H1 (cell line): Measurements from ENCODE around the gene RAMP2. TPM values are rescaled to one million over a fixed set of nuclear protein-coding genes. Genes with fewer than 3 reads are reported as not detected.

ENCODE experiments used
- CTCF ChIA-PET: fragments of 300-600 bp; sonication (Branson Sonifier 250); formaldehyde crosslinking; loops from one replicate; lab custom pipeline; 2021; ENCODE audit not compliant: partially characterized antibody; lab: Charles Lee
- POLR2A ChIA-PET: fragments of 300-600 bp; sonication (Branson Sonifier 250); formaldehyde crosslinking; loops from one replicate; lab custom pipeline; 2021; ENCODE audit warnings: inconsistent platforms; ENCODE audit not compliant: partially characterized antibody; lab: Charles Lee
- DNase-seq, 2 experiments: peaks; one replicate each; pipeline versions ENCODE4 v3.0.0 to v3.0.0-alpha.2; 2010 to 2022; ENCODE audit warnings: low spot score in 2 of 2, low read depth in 1 of 2, mixed read lengths in 1 of 2
- FAIRE-seq: peaks from 2 replicates; lab custom pipeline; 2011; peaks lifted over from hg19 to GRCh38; lab: Jason Lieb, UNC
- H2AFZ ChIP-seq: 2 replicates; pipeline ENCODE4 v1.8.1; 2012; ENCODE audit warnings: low read length, inconsistent platforms
- H2AK5ac ChIP-seq: 2 replicates; pipeline ENCODE4 v1.6.1; 2013; ENCODE audit warnings: low read depth, low read length
- H2BK120ac ChIP-seq: replicated peaks from 2 replicates; pipeline ENCODE3; 2013; ENCODE audit warnings: low read depth, low read length, inconsistent platforms
- H2BK12ac ChIP-seq: 2 replicates; pipeline ENCODE4 v1.6.1; 2013; ENCODE audit warnings: low read depth, low read length
- H2BK15ac ChIP-seq: 2 replicates; pipeline ENCODE4 v1.6.1; 2013; ENCODE audit warnings: low read length
- H2BK20ac ChIP-seq: 2 replicates; pipeline ENCODE4 v1.6.1; 2013; ENCODE audit warnings: low read length
- H2BK5ac ChIP-seq: 2 replicates; pipeline ENCODE4 v1.6.1; 2013; ENCODE audit warnings: low read depth, low read length
- H3K14ac ChIP-seq: 2 replicates; pipeline ENCODE4 v1.6.1; 2013; ENCODE audit warnings: inconsistent platforms; ENCODE audit not compliant: insufficient read length
- H3K18ac ChIP-seq: 2 replicates; pipeline ENCODE4 v1.6.1; 2013; ENCODE audit warnings: low read length; ENCODE audit errors: extremely low read depth
- H3K23ac ChIP-seq: 2 replicates; pipeline ENCODE4 v1.6.1; 2013; ENCODE audit warnings: inconsistent platforms; ENCODE audit not compliant: insufficient read length
- H3K23me2 ChIP-seq: 2 replicates; pipeline ENCODE4 v1.6.1; 2013; ENCODE audit warnings: low read depth, low read length
- H3K27ac ChIP-seq: 2 replicates; pipeline ENCODE4 v1.6.1; 2011; ENCODE audit warnings: low read depth, low read length, inconsistent platforms
- H3K27me3 ChIP-seq, 4 experiments: replicated peaks in 1 of 4; 1 replicate in 1 of 4; 2 replicates in 3 of 4; pipeline versions ENCODE4 v1.6.1 to v1.8.1; 2011 to 2013; ENCODE audit warnings: low read length in 3 of 4, mild to moderate bottlenecking in 3 of 4, inconsistent platforms in 2 of 4, mixed read lengths in 2 of 4, moderate library complexity in 1 of 4; ENCODE audit not compliant: control insufficient read depth in 3 of 4, insufficient read depth in 3 of 4; ENCODE audit errors: extremely low read depth in 1 of 4
- H3K36me3 ChIP-seq, 4 experiments: 2 replicates each; pipeline versions ENCODE4 v1.6.1 to v1.8.1; 2011 to 2013; ENCODE audit warnings: mild to moderate bottlenecking in 4 of 4, low read length in 3 of 4, moderate library complexity in 2 of 4, control low read depth in 1 of 4, inconsistent platforms in 1 of 4; ENCODE audit not compliant: insufficient read depth in 4 of 4, control insufficient read depth in 2 of 4
- H3K4ac ChIP-seq: replicated peaks from 2 replicates; pipeline ENCODE3; 2013; ENCODE audit warnings: low read length, low read depth, mixed read lengths, inconsistent platforms; ENCODE audit not compliant: insufficient read length
- H3K4me1 ChIP-seq, 4 experiments: replicated peaks in 1 of 4; 1 replicate in 1 of 4; 2 replicates in 3 of 4; pipeline versions ENCODE4 v1.6.1 to v1.8.1; 2011 to 2013; ENCODE audit warnings: low read length in 3 of 4, inconsistent platforms in 2 of 4, mixed read lengths in 1 of 4; ENCODE audit not compliant: insufficient read depth in 4 of 4, control insufficient read depth in 3 of 4
- H3K4me2 ChIP-seq, 2 experiments: 2 replicates each; pipeline versions ENCODE4 v1.6.1 to v1.8.1; 2011 to 2013; ENCODE audit warnings: low read depth in 2 of 2, low read length in 2 of 2, control low read depth in 1 of 2, inconsistent platforms in 1 of 2, mild to moderate bottlenecking in 1 of 2; ENCODE audit not compliant: insufficient read depth in 1 of 2
- H3K4me3 ChIP-seq, 4 experiments: fragments of 200-600, 300-600 bp in 1 of 4; sonication (generic), shearing (Covaris generic), sonication (Bioruptor Twin) in 1 of 4; 2 replicates each; pipeline versions ENCODE4 v1.5.1 to v1.8.1; 2011 to 2016; ENCODE audit warnings: low read length in 4 of 4, low read depth in 3 of 4, control low read depth in 2 of 4, inconsistent platforms in 2 of 4, mild to moderate bottlenecking in 2 of 4, mixed read lengths in 1 of 4, moderate library complexity in 1 of 4; ENCODE audit not compliant: insufficient read depth in 2 of 4; ENCODE audit errors: extremely low read depth in 1 of 4
- H3K56ac ChIP-seq: replicated peaks from 2 replicates; pipeline ENCODE3; 2013; ENCODE audit warnings: low read depth, mild to moderate bottlenecking, mixed read lengths, low read length, inconsistent platforms; ENCODE audit not compliant: insufficient read length
- H3K79me1 ChIP-seq: 2 replicates; pipeline ENCODE4 v1.6.1; 2013; ENCODE audit warnings: low read depth, low read length, control low read depth
- H3K79me2 ChIP-seq, 2 experiments: 2 replicates each; pipeline versions ENCODE4 v1.6.1 to v1.8.1; 2012 to 2013; ENCODE audit warnings: low read length in 2 of 2, mild to moderate bottlenecking in 2 of 2, inconsistent platforms in 1 of 2; ENCODE audit not compliant: insufficient read depth in 2 of 2, control insufficient read depth in 1 of 2
- H3K9ac ChIP-seq, 4 experiments: replicated peaks in 1 of 4; 1 replicate in 1 of 4; 2 replicates in 3 of 4; pipeline versions ENCODE4 v1.6.1 to v1.8.1; 2011 to 2013; ENCODE audit warnings: low read depth in 3 of 4, low read length in 3 of 4, control low read depth in 2 of 4, mild to moderate bottlenecking in 2 of 4, moderate library complexity in 2 of 4, inconsistent platforms in 1 of 4; ENCODE audit errors: extremely low read depth in 1 of 4
- H3K9me3 ChIP-seq, 2 experiments: 2 replicates each; pipeline versions ENCODE4 v1.6.1 to v1.8.1; 2012 to 2013; ENCODE audit warnings: mild to moderate bottlenecking in 2 of 2, moderate library complexity in 2 of 2, control low read depth in 1 of 2, inconsistent platforms in 1 of 2, low read depth in 1 of 2, low read length in 1 of 2, mixed read lengths in 1 of 2; ENCODE audit not compliant: insufficient read depth in 2 of 2
- H4K20me1 ChIP-seq, 2 experiments: replicated peaks in 1 of 2; 2 replicates each; pipeline versions ENCODE3 to v1.8.1; 2011 to 2013; ENCODE audit warnings: inconsistent platforms in 2 of 2, low read length in 2 of 2, mild to moderate bottlenecking in 1 of 2; ENCODE audit not compliant: insufficient read depth in 2 of 2, control insufficient read depth in 1 of 2
- H4K5ac ChIP-seq: 2 replicates; pipeline ENCODE4 v1.6.1; 2013; ENCODE audit warnings: low read length, low read depth, mixed read lengths, inconsistent platforms; ENCODE audit not compliant: insufficient read length
- H4K8ac ChIP-seq: 2 replicates; pipeline ENCODE4 v1.8.0; 2013; ENCODE audit warnings: mild to moderate bottlenecking, moderate library complexity, low read length, inconsistent platforms; ENCODE audit not compliant: insufficient read depth; ENCODE audit errors: extremely low read depth
- H4K91ac ChIP-seq: replicated peaks from 2 replicates; pipeline ENCODE3; 2013; ENCODE audit warnings: low read length, mixed read lengths, inconsistent platforms; ENCODE audit not compliant: insufficient read length
- BRCA1 ChIP-seq: IDR thresholded peaks from 2 replicates; pipeline ENCODE4 v1.6.1; 2012; ENCODE audit warnings: low read depth, low read length, improper control_type of control experiment
- CBX8 ChIP-seq: fragments of 300-800, 300-1000 bp; sonication (generic); IDR thresholded peaks from 2 replicates; pipeline ENCODE4 v1.7.1; 2016; ENCODE audit warnings: low read depth, low read length, borderline replicate concordance
- EP300 ChIP-seq, 2 experiments: IDR thresholded peaks; 1 replicate in 1 of 2; 2 replicates in 1 of 2; pipeline ENCODE4 v1.6.1; 2011 to 2012; ENCODE audit warnings: low read depth in 2 of 2, low read length in 2 of 2, mild to moderate bottlenecking in 2 of 2, borderline replicate concordance in 1 of 2, inconsistent platforms in 1 of 2, moderate library complexity in 1 of 2
- NRF1 ChIP-seq: IDR thresholded peaks from 2 replicates; pipeline ENCODE4 v1.6.1; 2011; ENCODE audit warnings: mild to moderate bottlenecking, low read depth, low read length, improper control_type of control experiment
- POLR2A ChIP-seq, 2 experiments: IDR thresholded peaks; 1 replicate in 1 of 2; 2 replicates in 1 of 2; pipeline ENCODE4 v1.6.1; 2011; ENCODE audit warnings: low read depth in 2 of 2, low read length in 2 of 2, mild to moderate bottlenecking in 2 of 2; ENCODE audit errors: control extremely low read depth in 1 of 2
- RXRA ChIP-seq: IDR thresholded peaks from 2 replicates; pipeline ENCODE4 v1.6.1; 2011; ENCODE audit warnings: low read depth, mild to moderate bottlenecking, low read length, moderate library complexity; ENCODE audit not compliant: insufficient read depth
- SP2 ChIP-seq: IDR thresholded peaks from 2 replicates; pipeline ENCODE4 v1.6.1; 2012; ENCODE audit warnings: mild to moderate bottlenecking, low read length, inconsistent platforms
- TBP ChIP-seq: IDR thresholded peaks from 2 replicates; pipeline ENCODE4 v1.6.1; 2011; ENCODE audit warnings: low read depth, low read length, improper control_type of control experiment
- WGBS, 2 experiments: shearing (Covaris generic) in 1 of 2; methylation state at CpG; one replicate each; pipeline versions ENCODE4 v1.1.6 to v1.1.7; 2013 to 2015; ENCODE audit warnings: low lambda C conversion rate in 2 of 2, mixed read lengths in 2 of 2, inconsistent platforms in 1 of 2, low coverage in 1 of 2, missing lambda C conversion rate in 1 of 2; ENCODE audit not compliant: insufficient replicate concordance in 2 of 2, insufficient coverage in 1 of 2, insufficient read length in 1 of 2; ENCODE audit errors: extremely low coverage in 1 of 2, missing lambda C conversion rate in 1 of 2; 5-methylcytosine and 5-hydroxymethylcytosine counted together
- polyA plus RNA-seq, 7 experiments: library from polyadenylated mRNA; depleted of rRNA in 3 of 7; stranded (reverse) in 5 of 7; unstranded in 2 of 7; fragments of >200 nt in 5 of 7; fragments of 200-250 nt in 2 of 7; gene quantifications; 1 replicate in 5 of 7; 2 replicates in 1 of 7; 4 replicates in 1 of 7; pipeline versions ENCODE4 v1.2.1 to v1.2.3, GENCODE V29; 2011 to 2013; ENCODE audit warnings: missing spikeins in 2 of 7, mixed read lengths in 2 of 7
- total RNA-seq: library from RNA; stranded (reverse); fragmentation: NEBNext Ultra II Directional; extraction: Animal tissue kit (Norgen Biotek cat#: 25700); gene quantifications from 2 replicates; pipeline ENCODE4 v1.2.1, GENCODE V29; 2021
- TF ChIP-seq, protein P1 (sequence below): IDR thresholded peaks from 2 replicates; pipeline ENCODE4 v1.6.1; 2011; ENCODE audit warnings: low read length, improper control_type of control experiment

RAMP2 gene
- total and polyA plus RNA-seq, 2 of the 8 experiments (the other 6 are each of a cell fraction or from before 2014, with no cell fraction given): 13.4 to 41.7 TPM

DNA sequence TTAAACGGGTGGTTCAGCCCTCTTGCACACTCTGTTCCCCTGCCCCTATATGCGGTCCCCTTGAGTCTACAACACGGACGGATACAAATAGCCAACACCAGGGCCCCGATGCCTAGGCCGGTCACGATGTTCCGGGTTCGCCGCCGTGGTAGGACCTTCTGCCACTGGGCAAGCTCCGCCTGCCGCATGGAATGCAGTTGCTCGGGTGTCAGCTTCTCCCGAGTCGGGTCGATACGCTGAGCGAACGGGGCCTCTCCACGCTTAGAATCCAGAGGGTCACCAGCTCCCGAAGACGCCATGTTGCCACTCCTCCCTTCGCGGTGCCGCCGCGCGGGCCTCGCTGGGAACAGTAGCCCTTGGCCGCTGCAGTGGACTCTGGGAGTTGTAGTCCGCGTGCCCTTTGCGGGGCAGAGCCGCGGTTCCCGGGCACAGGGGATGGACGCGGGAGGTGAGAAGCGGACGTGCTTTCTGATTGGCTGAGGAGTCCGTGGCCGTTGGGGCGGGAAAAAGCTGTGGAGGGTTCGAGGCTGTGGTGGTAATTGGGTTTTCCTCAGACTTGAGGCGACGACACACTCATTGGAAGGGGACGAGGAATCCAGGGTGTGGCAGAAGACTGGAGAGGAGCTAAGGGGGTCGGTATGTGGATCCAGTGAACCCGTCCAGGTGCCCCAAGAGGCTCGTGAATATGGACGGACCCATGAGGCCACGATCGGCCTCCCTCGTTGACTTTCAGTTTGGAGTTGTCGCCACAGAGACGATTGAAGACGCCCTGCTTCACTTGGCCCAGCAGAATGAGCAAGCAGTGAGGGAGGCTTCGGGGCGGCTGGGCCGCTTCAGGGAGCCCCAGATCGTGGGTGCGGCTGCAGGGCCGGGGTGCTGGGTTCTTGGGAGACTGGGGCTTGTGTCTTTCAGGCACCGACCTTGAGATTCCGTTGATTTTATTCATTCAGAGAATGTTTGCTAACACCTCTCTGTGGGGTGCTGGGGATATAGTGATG, 37.7 kb downstream of the RAMP2 start, which contains the start of the genes CNTD1 and COA3:
Gene CNTD1, plus strand, starts transcription at position 479 of the 998 bp plus-strand sequence. Its CDS starts 207 bp downstream, at position 686.
Gene COA3, minus strand, starts transcription at position 322 of the 998 bp plus-strand sequence. Its CDS starts 23 bp downstream, at position 299.
- peak within 1 kb of the TSS; percentile 90 to 100 (median 98) for H3K4me3 ChIP-seq
- peaks cover 5 to 8% of the 10 kb centered on the region in 2 experiments; a peak in 3 of 4 replicates for H3K9me3 ChIP-seq
- H3K4ac ChIP-seq: no peak within 1 kb of the TSS
- no peak within 1 kb of the TSS for H3K23ac ChIP-seq
- peaks cover 0 to 2% of the 10 kb centered on the region in 2 experiments for H4K20me1 ChIP-seq
- no peak within 1 kb of the TSS for H4K5ac ChIP-seq
- H2AK5ac ChIP-seq: no peak within 1 kb of the TSS
- peaks cover 0 to 15% (median 11%) of the 10 kb centered on the region in 4 experiments; a peak in 6 of 7 replicates for H3K27me3 ChIP-seq
- H2BK5ac ChIP-seq: peak within 1 kb of the TSS; percentile 72; the same call in 1 of the 2 replicates
- 28% methylated on average over 62 of the region's 66 CpGs; no CpG with 5 or more reads in 1 of the 2 experiments for WGBS, 2 experiments
- H2AFZ ChIP-seq: peak within 1 kb of the TSS; percentile 72; the same call in 1 of the 2 replicates
- H4K8ac ChIP-seq: peak within 1 kb of the TSS; percentile 89
- peak within 1 kb of the TSS; percentile 96 for H3K18ac ChIP-seq
- H3K4me2 ChIP-seq: peak within 1 kb of the TSS; percentile 85 to 95
- H3K79me1 ChIP-seq: no peaks in the 10 kb centered on the region; the same call in 1 of the 2 replicates
- H3K4me1 ChIP-seq: peaks cover 3 to 5% (median 4%) of the 10 kb centered on the region in 4 experiments; a peak in 6 of 7 replicates
- H3K79me2 ChIP-seq: peaks cover 0 to 6% of the 10 kb centered on the region in 2 experiments; a peak in 2 of 4 replicates
- peak within 1 kb of the TSS; percentile 75 for H4K91ac ChIP-seq
- FAIRE-seq: no peak
- H2BK12ac ChIP-seq: no peak within 1 kb of the TSS
- POLR2A ChIA-PET: interaction anchor here (0.6 to 3.1 kb wide), 13 partner anchors 8 to 1057 kb away, joined by 3 to 17 read pairs (median 3); partner anchors contain the start of genes BECN1, NAGLU, PSMC3IP and WNK4
- H3K9ac ChIP-seq: peak within 1 kb of the TSS; percentile 78 to 93 (median 90)
- H3K27ac ChIP-seq: peak within 1 kb of the TSS; percentile 67
- no peak within 1 kb of the TSS for H2BK120ac ChIP-seq
- CTCF ChIA-PET: interaction anchor here (0.6 to 2.1 kb wide), 9 partner anchors 18 to 1270 kb away, joined by 3 to 7 read pairs (median 4); partner anchors contain the start of gene WNK4
- H3K36me3 ChIP-seq: no peaks in the 10 kb centered on the region
- H3K56ac ChIP-seq: no peak within 1 kb of the TSS
- no peak within 1 kb of the TSS for H3K14ac ChIP-seq
- no peak within 1 kb of the TSS for H2BK15ac ChIP-seq
- no peak within 1 kb of the TSS for H2BK20ac ChIP-seq
- H3K23me2 ChIP-seq: no peaks in the 10 kb centered on the region
- DNase-seq: peak; percentile 56 to 93
- TF ChIP-seq POLR2A (IDR thresholded peaks at IDR 0.05; ENCODE audit: control extremely low read depth in 1 of 2, low read depth in 2 of 2, low read length in 2 of 2) (peak in 1 of 2 experiments; percentile 74; a peak in 2 of 3 replicates), BRCA1 (no peak), RXRA (no peak), CBX8 (no peak), TBP (peak; percentile 62), EP300 (IDR thresholded peaks at IDR 0.05; ENCODE audit: borderline replicate concordance in 1 of 2, low read depth in 2 of 2, low read length in 2 of 2) (no peak), SP2 (no peak), NRF1 (no peak)
- TF ChIP-seq, protein P1, sequence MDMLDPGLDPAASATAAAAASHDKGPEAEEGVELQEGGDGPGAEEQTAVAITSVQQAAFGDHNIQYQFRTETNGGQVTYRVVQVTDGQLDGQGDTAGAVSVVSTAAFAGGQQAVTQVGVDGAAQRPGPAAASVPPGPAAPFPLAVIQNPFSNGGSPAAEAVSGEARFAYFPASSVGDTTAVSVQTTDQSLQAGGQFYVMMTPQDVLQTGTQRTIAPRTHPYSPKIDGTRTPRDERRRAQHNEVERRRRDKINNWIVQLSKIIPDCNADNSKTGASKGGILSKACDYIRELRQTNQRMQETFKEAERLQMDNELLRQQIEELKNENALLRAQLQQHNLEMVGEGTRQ: no peak
